Lower leg skin (tissue), 3 donors: ENCODE data around the gene SLC13A5.

Experiments
- POLR2A ChIP-seq, 2 donors: fragments of 450-650 bp; IDR thresholded peaks; one replicate each; pipeline ENCODE4 v1.6.1; 2016 to 2017; ENCODE audit warnings: antibody characterized with exemption in 2 of 2, mild to moderate bottlenecking in 1 of 2, moderate library complexity in 1 of 2
- TF ChIP-seq, protein P1 (sequence below), 3 donors: fragments of 450-650 bp; IDR thresholded peaks; one replicate each; pipeline ENCODE4 v1.5.1; 2016; ENCODE audit warnings: antibody characterized with exemption in 3 of 3, mild to moderate bottlenecking in 3 of 3, moderate library complexity in 2 of 3

DNA sequence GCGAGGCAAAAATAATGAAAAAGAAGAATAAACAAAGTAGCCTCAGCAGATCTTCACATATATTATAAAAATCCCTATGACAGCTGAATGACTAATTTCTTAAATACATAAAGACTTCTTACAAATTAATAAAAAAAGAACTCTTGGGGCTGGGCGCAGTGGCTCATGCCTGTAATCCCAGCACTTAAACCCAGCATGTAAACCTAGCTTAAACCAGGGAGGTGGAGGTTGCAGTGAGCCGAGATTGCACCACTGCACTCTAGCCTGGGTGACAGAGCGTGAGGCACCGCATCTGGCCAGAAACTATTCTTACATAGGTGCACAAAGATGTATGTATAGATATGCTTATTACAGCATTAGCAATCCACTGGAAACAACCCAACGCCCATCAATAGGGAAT is 33.9 kb downstream of the SLC13A5 start:
- TF ChIP-seq, protein P1, sequence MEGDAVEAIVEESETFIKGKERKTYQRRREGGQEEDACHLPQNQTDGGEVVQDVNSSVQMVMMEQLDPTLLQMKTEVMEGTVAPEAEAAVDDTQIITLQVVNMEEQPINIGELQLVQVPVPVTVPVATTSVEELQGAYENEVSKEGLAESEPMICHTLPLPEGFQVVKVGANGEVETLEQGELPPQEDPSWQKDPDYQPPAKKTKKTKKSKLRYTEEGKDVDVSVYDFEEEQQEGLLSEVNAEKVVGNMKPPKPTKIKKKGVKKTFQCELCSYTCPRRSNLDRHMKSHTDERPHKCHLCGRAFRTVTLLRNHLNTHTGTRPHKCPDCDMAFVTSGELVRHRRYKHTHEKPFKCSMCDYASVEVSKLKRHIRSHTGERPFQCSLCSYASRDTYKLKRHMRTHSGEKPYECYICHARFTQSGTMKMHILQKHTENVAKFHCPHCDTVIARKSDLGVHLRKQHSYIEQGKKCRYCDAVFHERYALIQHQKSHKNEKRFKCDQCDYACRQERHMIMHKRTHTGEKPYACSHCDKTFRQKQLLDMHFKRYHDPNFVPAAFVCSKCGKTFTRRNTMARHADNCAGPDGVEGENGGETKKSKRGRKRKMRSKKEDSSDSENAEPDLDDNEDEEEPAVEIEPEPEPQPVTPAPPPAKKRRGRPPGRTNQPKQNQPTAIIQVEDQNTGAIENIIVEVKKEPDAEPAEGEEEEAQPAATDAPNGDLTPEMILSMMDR (IDR thresholded peaks at IDR 0.05), result no peak
- TF ChIP-seq POLR2A (IDR thresholded peaks at IDR 0.05), result no peak
